Loucy (cell line): Measurements from ENCODE around the gene C19orf12.

ENCODE experiments used
- H2AFZ ChIP-seq: fragments of 200-600 bp; sonication (generic); 2 replicates; pipeline ENCODE4 v1.6.0; 2016; ENCODE audit warnings: antibody characterized with exemption, mild to moderate bottlenecking, low read length, moderate library complexity
- H3F3A ChIP-seq: fragments of 200-600 bp; 2 replicates; pipeline ENCODE4 v1.6.0; 2016; ENCODE audit warnings: antibody characterized with exemption, low read depth, mild to moderate bottlenecking
- H3K27me3 ChIP-seq: fragments of 200-600 bp; sonication (generic); 2 replicates; pipeline ENCODE4 v1.6.1; 2014; ENCODE audit warnings: low read length, mild to moderate bottlenecking; ENCODE audit not compliant: insufficient read depth, poor library complexity, severe bottlenecking
- H3K36me3 ChIP-seq: fragments of 200-600 bp; sonication (generic); 2 replicates; pipeline ENCODE4 v1.6.1; 2016; ENCODE audit warnings: low read length; ENCODE audit not compliant: insufficient read depth
- H3K4me1 ChIP-seq: fragments of 200-600 bp; sonication (generic); 2 replicates; pipeline ENCODE4 v1.5.1; 2014; ENCODE audit warnings: low read length, mild to moderate bottlenecking; ENCODE audit not compliant: insufficient read depth, poor library complexity, severe bottlenecking
- H3K4me2 ChIP-seq: fragments of 200-600 bp; sonication (generic); 2 replicates; pipeline ENCODE4 v1.6.0; 2014; ENCODE audit warnings: antibody characterized with exemption, low read length, low read depth, mild to moderate bottlenecking; ENCODE audit not compliant: poor library complexity, severe bottlenecking
- H3K4me3 ChIP-seq: fragments of 200-600 bp; sonication (generic); 2 replicates; pipeline ENCODE4 v1.5.1; 2014; ENCODE audit warnings: low read length, mild to moderate bottlenecking, mixed read lengths; ENCODE audit not compliant: poor library complexity, severe bottlenecking
- H3K79me2 ChIP-seq: fragments of 200-600 bp; sonication (generic); 2 replicates; pipeline ENCODE4 v1.6.1; 2014; ENCODE audit warnings: low read length; ENCODE audit not compliant: insufficient read depth
- H3K9ac ChIP-seq: fragments of 200-600 bp; sonication (generic); 2 replicates; pipeline ENCODE4 v1.6.0; 2014; ENCODE audit warnings: mild to moderate bottlenecking, low read depth, low read length, moderate library complexity; ENCODE audit not compliant: poor library complexity, severe bottlenecking
- H3K9me2 ChIP-seq: fragments of 200-600 bp; sonication (generic); replicated peaks from 2 replicates; pipeline ENCODE4 v1.6.1; 2016; ENCODE audit warnings: low read depth, low read length, mixed read lengths
- H3K9me3 ChIP-seq: fragments of 200-600 bp; sonication (generic); 2 replicates; pipeline ENCODE4 v1.6.1; 2014; ENCODE audit warnings: mild to moderate bottlenecking, antibody characterized with exemption, low read length, low read depth; ENCODE audit not compliant: insufficient read depth
- H4K20me1 ChIP-seq: fragments of 200-600 bp; sonication (generic); 2 replicates; pipeline ENCODE4 v1.6.0; 2014; ENCODE audit warnings: antibody characterized with exemption, low read length, mild to moderate bottlenecking; ENCODE audit not compliant: insufficient read depth, poor library complexity, severe bottlenecking
- EZH2phosphoT487 ChIP-seq: fragments of 200-600 bp; IDR thresholded peaks from 2 replicates; pipeline ENCODE4 v1.6.1; 2018; ENCODE audit warnings: antibody characterized with exemption, mild to moderate bottlenecking, moderate library complexity, borderline replicate concordance
- TF ChIP-seq, protein P1 (sequence below): fragments of 200-600 bp; sonication (generic); conservative IDR thresholded peaks from 2 replicates; pipeline ENCODE4 v1.5.1; 2014; ENCODE audit warnings: mild to moderate bottlenecking, antibody characterized with exemption, low read length

The C19orf12 gene

DNA sequence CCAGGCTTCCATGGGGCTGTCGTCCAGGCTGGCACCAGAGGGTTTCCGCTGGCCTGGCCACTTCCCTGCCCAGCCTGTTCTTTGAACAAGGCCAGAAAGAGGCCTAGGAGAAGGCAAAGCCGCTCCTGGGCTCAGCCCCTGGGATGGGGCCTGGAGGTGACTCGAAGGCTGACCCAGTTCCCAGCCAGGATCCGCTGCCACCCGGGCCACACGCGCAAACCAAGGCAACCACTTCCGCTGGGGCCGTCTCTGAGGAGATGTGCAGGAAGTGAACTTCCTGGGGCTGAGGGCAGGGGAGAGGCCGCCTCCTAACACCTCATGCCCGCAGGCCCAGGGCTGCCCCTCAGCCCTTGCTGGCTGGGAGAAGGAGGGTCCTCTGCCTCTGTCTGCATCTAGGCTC is 34.6 kb downstream of the C19orf12 start:
- Histone ChIP-seq H4K20me1 (no peaks in the 10 kb centered on the region), H2AFZ (no peak overlapping the region), H3K27me3 (no peaks in the 10 kb centered on the region), H3K9me3 (no peaks in the 10 kb centered on the region), H3K4me2 (peak overlapping the region; percentile 69), H3K79me2 (no peaks in the 10 kb centered on the region; the same call in 1 of the 2 replicates), H3K9me2 (no peaks in the 10 kb centered on the region), H3F3A (no peaks in the 10 kb centered on the region), H3K9ac (peak overlapping the region; percentile 69), H3K4me1 (peaks cover 35% of the 10 kb centered on the region), H3K4me3 (peak overlapping the region; percentile 53), H3K36me3 (peaks cover 9% of the 10 kb centered on the region; the same call in 1 of the 2 replicates)
- TF ChIP-seq, protein P1, sequence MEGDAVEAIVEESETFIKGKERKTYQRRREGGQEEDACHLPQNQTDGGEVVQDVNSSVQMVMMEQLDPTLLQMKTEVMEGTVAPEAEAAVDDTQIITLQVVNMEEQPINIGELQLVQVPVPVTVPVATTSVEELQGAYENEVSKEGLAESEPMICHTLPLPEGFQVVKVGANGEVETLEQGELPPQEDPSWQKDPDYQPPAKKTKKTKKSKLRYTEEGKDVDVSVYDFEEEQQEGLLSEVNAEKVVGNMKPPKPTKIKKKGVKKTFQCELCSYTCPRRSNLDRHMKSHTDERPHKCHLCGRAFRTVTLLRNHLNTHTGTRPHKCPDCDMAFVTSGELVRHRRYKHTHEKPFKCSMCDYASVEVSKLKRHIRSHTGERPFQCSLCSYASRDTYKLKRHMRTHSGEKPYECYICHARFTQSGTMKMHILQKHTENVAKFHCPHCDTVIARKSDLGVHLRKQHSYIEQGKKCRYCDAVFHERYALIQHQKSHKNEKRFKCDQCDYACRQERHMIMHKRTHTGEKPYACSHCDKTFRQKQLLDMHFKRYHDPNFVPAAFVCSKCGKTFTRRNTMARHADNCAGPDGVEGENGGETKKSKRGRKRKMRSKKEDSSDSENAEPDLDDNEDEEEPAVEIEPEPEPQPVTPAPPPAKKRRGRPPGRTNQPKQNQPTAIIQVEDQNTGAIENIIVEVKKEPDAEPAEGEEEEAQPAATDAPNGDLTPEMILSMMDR: no peak
- TF ChIP-seq EZH2phosphoT487: no peak

DNA sequence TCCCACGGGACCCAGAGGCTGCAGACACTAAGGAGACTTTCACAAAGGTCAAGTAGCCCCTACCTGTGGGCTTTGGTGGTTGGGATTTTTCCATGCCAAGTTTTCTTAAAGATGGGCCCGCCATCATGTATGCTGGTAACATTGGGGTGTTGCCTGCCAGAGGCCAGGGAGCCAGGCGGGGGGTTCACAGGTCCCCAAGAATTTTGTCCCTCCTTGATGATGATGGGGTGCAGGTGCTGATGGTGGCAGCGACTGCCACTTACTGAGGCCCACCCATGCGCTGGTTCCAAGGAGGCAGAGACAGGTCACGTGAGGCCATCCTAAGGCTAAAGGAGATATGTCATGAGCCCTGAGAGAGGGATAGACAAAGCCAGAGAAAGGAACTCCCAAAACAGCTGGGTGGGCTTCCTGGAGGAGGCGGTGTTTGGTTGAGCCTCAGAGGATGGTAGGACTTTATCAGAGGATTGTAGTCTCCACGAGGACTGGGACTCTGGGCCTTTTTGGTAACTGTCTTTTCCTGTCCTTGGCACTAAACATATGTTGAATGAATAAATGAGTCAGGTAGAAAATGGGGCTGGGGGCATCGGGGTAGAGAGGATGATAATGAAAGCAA is 35.4 kb downstream of the C19orf12 start:
- Histone ChIP-seq H3K9ac (peak overlapping the region; percentile 69), H3F3A (no peaks in the 10 kb centered on the region), H3K79me2 (peaks cover 5% of the 10 kb centered on the region; the same call in 1 of the 2 replicates), H3K9me3 (no peaks in the 10 kb centered on the region), H3K4me3 (peak overlapping the region; percentile 53), H2AFZ (no peak overlapping the region), H4K20me1 (no peaks in the 10 kb centered on the region), H3K27me3 (no peaks in the 10 kb centered on the region), H3K9me2 (no peaks in the 10 kb centered on the region), H3K4me2 (peak overlapping the region; percentile 69), H3K36me3 (peaks cover 16% of the 10 kb centered on the region; the same call in 1 of the 2 replicates), H3K4me1 (peaks cover 35% of the 10 kb centered on the region)
- TF ChIP-seq EZH2phosphoT487: no peak
- TF ChIP-seq, protein P1: no peak

DNA sequence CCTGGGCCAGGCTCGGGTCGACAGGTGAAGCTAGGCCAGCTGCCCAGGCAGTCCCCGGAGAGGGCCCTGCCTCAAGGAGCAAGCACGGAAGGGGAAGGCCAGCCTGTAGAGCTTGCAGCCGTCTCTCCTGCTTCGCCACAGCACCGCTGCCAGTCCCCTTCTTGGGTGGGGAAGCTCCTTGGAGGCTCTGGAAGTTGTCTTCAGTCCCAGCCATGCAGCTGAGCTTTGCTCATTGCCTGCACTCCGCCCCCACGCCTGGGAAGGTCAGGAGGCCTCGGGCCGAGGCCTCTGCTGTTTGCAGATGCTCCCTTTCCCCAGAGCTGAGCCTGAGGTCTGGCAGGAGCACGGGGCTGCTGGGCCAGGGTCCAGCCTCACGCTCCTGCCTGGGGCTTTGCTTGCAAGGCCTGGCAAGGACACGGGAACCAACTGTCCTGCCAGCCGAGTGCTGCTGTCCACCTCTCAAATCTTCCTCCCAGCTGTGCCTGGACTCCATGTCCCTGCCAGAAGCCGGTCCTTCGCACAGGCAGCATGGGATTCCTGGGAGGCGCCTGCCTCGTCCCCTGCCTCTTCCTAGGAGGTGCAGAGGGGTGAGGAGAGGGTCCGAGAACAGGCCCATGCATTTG is 36.5 kb downstream of the C19orf12 start:
- Histone ChIP-seq H3K36me3 (peaks cover 27% of the 10 kb centered on the region; the same call in 1 of the 2 replicates), H3K9me3 (no peaks in the 10 kb centered on the region), H3F3A (no peaks in the 10 kb centered on the region), H2AFZ (no peak overlapping the region), H3K4me2 (no peak overlapping the region), H3K27me3 (no peaks in the 10 kb centered on the region), H4K20me1 (no peaks in the 10 kb centered on the region), H3K4me1 (peaks cover 36% of the 10 kb centered on the region), H3K4me3 (no peak overlapping the region), H3K9ac (no peak overlapping the region), H3K9me2 (no peaks in the 10 kb centered on the region), H3K79me2 (peaks cover 14% of the 10 kb centered on the region; the same call in 1 of the 2 replicates)
- TF ChIP-seq, protein P1: no peak
- TF ChIP-seq EZH2phosphoT487: no peak
